Cerebellar cortex (tissue), 1 donor: ENCODE results near the gene OR10H3.
A peak's percentile ranks its signal among the peaks of the same experiment; 100 is the strongest.
"Not testable (repeated sequence)": the region's sequence is repeated elsewhere in the genome, so short reads cannot be mapped to it uniquely, and the experiment has no call there.

Experiments
- DNase-seq: peaks from one replicate; pipeline ENCODE4 v3.0.0-alpha.2; 2015; ENCODE audit warnings: low spot score

OR10H3 gene

GRCh38 chr19:15737722-15738121 lies at the start of gene OR10H3:
Gene OR10H3 (plus strand): TSS chr19:15737985. CDS start chr19:15741393, 3,408 bp downstream.
- no peak for DNase-seq

GRCh38 chr19:15696654-15697194 lies 41.1 kb upstream of the OR10H3 start:
- DNase-seq: no peak

GRCh38 chr19:15701757-15702533 lies 35.8 kb upstream of the OR10H3 start:
- DNase-seq: no peak

- DNase-seq: peak; percentile 5
These were observed 35.3 kb upstream of the OR10H3 start for GRCh38 chr19:15702534-15702930.

GRCh38 chr19:15714638-15715037 lies 23.1 kb upstream of the OR10H3 start:
- no peak for DNase-seq

GRCh38 chr19:15715642-15716041 lies 22.1 kb upstream of the OR10H3 start:
- DNase-seq: no peak

- no peak for DNase-seq
These were observed 20.0 kb upstream of the OR10H3 start for GRCh38 chr19:15717809-15718208.

- no peak for DNase-seq
These were observed 16.5 kb upstream of the OR10H3 start for GRCh38 chr19:15721268-15721667.

- DNase-seq: no peak
These were observed 14.8 kb upstream of the OR10H3 start for GRCh38 chr19:15722956-15723355.

- DNase-seq: no peak
These were observed 10.1 kb upstream of the OR10H3 start, which contains the start of gene OR10H2 for GRCh38 chr19:15727724-15728123. Gene OR10H2 (plus strand): TSS chr19:15728024. CDS start chr19:15728044, 20 bp downstream.

GRCh38 chr19:15730538-15730937 lies 7.2 kb upstream of the OR10H3 start:
- DNase-seq: no peak

GRCh38 chr19:15732388-15732787 lies 5.4 kb upstream of the OR10H3 start:
- no peak for DNase-seq

GRCh38 chr19:15733895-15734294 lies 3.9 kb upstream of the OR10H3 start:
- DNase-seq: no peak

- DNase-seq: no peak
These were observed 3.0 kb downstream of the OR10H3 start for GRCh38 chr19:15740785-15741184.

- no peak for DNase-seq
These were observed 10.5 kb downstream of the OR10H3 start for GRCh38 chr19:15748239-15748638.

- DNase-seq: no peak
These were observed 20.6 kb downstream of the OR10H3 start for GRCh38 chr19:15758379-15758778.

- DNase-seq: no peak
These were observed 22.3 kb downstream of the OR10H3 start for GRCh38 chr19:15759962-15760565.

- DNase-seq: no peak
These were observed 31.8 kb downstream of the OR10H3 start for GRCh38 chr19:15769586-15769985.

- not testable (repeated sequence) for DNase-seq
These were observed 36.4 kb downstream of the OR10H3 start for GRCh38 chr19:15774159-15774558.

- no peak for DNase-seq
These were observed 37.5 kb downstream of the OR10H3 start for GRCh38 chr19:15775249-15775648.

GRCh38 chr19:15776264-15776663 lies 38.5 kb downstream of the OR10H3 start:
- DNase-seq: no peak

GRCh38 chr19:15776991-15777970 lies 39.5 kb downstream of the OR10H3 start:
- DNase-seq: no peak
